ENCODE data around the gene ALLC.

The ALLC gene

GRCh38 chr2:3636586-3637310 lies 21.3 kb upstream of the ALLC start:
- no peak for TF ChIP-seq FOXP2 (optimal IDR thresholded peaks at IDR 0.05; ENCODE audit: borderline replicate concordance, extremely low read depth, extremely low read length, insufficient read depth)
- TF ChIP-seq SIN3A (IDR thresholded peaks at IDR 0.05; ENCODE audit: borderline replicate concordance, insufficient read depth, low read length) = no peak

DNA sequence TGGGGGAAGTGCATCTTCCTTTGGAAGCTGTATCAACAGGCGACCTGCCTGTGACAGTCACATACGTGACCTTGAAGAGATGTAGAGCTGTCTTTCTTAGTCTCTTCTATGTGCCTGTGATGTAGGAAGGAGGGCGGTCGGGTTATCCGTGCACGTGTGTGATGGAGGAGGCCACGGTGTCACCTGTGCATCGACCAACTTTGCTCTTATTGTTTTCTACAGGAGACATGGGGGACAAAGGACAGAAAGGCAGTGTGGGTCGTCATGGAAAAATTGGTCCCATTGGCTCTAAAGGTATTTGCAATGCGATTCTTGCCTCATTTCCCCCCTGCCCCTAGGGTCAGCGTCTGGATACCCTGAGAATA lies 20.7 kb upstream of the ALLC start:
- TF ChIP-seq FOXP2 (optimal IDR thresholded peaks at IDR 0.05; ENCODE audit: borderline replicate concordance, extremely low read depth, extremely low read length, insufficient read depth) (no peak), REST (IDR thresholded peaks at IDR 0.05; ENCODE audit: insufficient read depth in 1 of 2, low read depth in 2 of 2, low read length in 2 of 2) (no peak), SIN3A (IDR thresholded peaks at IDR 0.05; ENCODE audit: borderline replicate concordance, insufficient read depth, low read length) (no peak), TAF1 (IDR thresholded peaks at IDR 0.05; ENCODE audit: borderline replicate concordance, insufficient read depth, low read length) (no peak), POLR2AphosphoS5 (IDR thresholded peaks at IDR 0.05; ENCODE audit: low read depth, low read length) (no peak)

DNA sequence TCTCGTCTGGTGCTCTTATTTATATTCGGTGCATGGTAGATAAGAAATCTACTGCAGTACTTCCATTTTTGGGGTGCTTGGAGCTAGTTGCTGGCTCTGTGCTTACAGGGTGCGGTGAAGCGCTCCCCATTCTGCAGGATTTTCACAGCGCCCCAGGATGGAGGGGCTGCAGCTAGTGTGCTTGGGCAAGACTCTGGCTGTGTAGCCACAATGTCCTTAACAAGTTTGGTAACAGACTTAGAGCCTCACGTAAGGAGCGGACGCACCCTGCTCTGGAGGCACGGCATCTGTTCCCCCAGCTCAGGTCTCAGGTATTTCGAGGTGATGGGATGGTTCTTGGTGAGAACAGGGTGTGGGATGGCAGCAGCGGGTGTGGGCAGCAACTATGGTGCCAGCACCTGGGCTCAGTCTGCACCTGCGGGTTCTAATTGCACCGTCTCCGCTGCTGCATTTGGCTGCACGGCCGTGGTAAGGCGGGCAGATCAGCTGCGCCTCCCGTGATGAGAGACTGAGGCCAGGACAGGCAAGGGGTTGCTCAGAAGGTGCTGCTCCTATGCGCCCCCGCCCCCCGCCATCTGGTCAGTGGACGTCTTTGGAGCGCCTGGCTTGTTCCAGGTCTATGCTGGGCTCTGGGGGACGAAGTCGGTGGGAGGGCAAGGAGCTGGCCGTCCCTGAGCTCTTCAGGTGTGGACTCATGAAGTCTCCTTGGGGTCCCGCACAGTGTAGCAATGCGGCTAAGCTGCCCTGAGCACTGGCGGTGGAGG lies 20.1 kb upstream of the ALLC start:
- TF ChIP-seq POLR2AphosphoS5 (IDR thresholded peaks at IDR 0.05; ENCODE audit: low read depth, low read length) = no peak
- no peak for TF ChIP-seq FOXP2 (optimal IDR thresholded peaks at IDR 0.05; ENCODE audit: borderline replicate concordance, extremely low read depth, extremely low read length, insufficient read depth)
- TF ChIP-seq REST (IDR thresholded peaks at IDR 0.05; ENCODE audit: insufficient read depth in 1 of 2, low read depth in 2 of 2, low read length in 2 of 2) = no peak
- TF ChIP-seq SIN3A (IDR thresholded peaks at IDR 0.05; ENCODE audit: borderline replicate concordance, insufficient read depth, low read length) = no peak
- no peak for TF ChIP-seq TAF1 (IDR thresholded peaks at IDR 0.05; ENCODE audit: borderline replicate concordance, insufficient read depth, low read length)

GRCh38 chr2:3638456-3638810 lies 19.6 kb upstream of the ALLC start:
- no peak for TF ChIP-seq FOXP2 (optimal IDR thresholded peaks at IDR 0.05; ENCODE audit: borderline replicate concordance, extremely low read depth, extremely low read length, insufficient read depth)
- TF ChIP-seq SIN3A (IDR thresholded peaks at IDR 0.05; ENCODE audit: borderline replicate concordance, insufficient read depth, low read length) = no peak
- TF ChIP-seq REST (IDR thresholded peaks at IDR 0.05; ENCODE audit: insufficient read depth in 1 of 2, low read depth in 2 of 2, low read length in 2 of 2) = no peak
- no peak for TF ChIP-seq TAF1 (IDR thresholded peaks at IDR 0.05; ENCODE audit: borderline replicate concordance, insufficient read depth, low read length)
- no peak for TF ChIP-seq POLR2AphosphoS5 (IDR thresholded peaks at IDR 0.05; ENCODE audit: low read depth, low read length)

GRCh38 chr2:3639015-3639630 lies 18.9 kb upstream of the ALLC start:
- TF ChIP-seq TAF1 (IDR thresholded peaks at IDR 0.05; ENCODE audit: borderline replicate concordance, insufficient read depth, low read length) = no peak
- no peak for TF ChIP-seq POLR2AphosphoS5 (IDR thresholded peaks at IDR 0.05; ENCODE audit: low read depth, low read length)
- no peak for TF ChIP-seq REST (IDR thresholded peaks at IDR 0.05; ENCODE audit: insufficient read depth in 1 of 2, low read depth in 2 of 2, low read length in 2 of 2)
- no peak for TF ChIP-seq FOXP2 (optimal IDR thresholded peaks at IDR 0.05; ENCODE audit: borderline replicate concordance, extremely low read depth, extremely low read length, insufficient read depth)
- TF ChIP-seq SIN3A (IDR thresholded peaks at IDR 0.05; ENCODE audit: borderline replicate concordance, insufficient read depth, low read length) = no peak
